ENCODE measurements around the gene TP53INP2.

DNA sequence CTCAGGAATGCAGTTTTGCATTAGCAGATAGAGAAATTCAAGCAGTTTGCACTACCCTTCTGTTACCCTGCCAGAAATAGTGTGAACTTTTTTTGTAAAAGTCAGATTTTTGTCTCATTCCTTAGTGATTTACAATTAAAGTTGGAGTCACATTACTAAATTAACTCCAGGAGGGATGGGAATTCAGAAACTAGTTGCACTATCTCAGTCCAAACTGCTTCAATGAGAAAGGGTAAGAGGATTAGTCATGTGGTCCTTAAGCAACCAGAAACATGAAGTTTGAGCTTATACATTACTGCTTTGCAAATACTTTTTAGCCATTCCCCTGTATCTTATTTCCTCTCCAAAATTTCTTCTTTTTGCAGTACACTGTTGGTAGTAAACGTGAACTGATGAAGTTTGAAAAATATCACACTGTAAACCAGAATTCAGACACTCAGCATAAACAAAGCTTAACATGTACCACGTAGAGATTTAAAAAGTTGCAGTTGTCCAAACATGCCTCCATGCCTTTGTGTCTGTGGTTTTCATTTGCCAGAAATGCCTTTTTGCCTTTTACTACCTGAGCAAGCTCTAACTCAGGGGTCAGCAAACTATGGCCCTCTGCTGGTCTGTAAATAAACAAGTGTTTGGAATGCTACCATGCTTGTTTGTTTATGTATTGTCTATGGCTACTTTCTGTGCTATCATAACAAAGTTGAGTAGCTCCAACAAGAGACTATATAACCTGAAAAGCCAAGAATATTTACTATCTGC, 49.7 kb downstream of the TP53INP2 start:
- TF ChIP-seq POLR2AphosphoS5 (IDR thresholded peaks at IDR 0.05; ENCODE audit: low read depth, low read length) (no peak), POLR2A (IDR thresholded peaks at IDR 0.05; ENCODE audit: low read depth, low read length) (no peak), TAF1 (IDR thresholded peaks at IDR 0.05; ENCODE audit: low read depth, low read length) (no peak), SPI1 (IDR thresholded peaks at IDR 0.05; ENCODE audit: low read depth, low read length) (no peak), POU2F2 (IDR thresholded peaks at IDR 0.05; ENCODE audit: low read depth, low read length) (no peak)
